Measurements from ENCODE around the gene EVA1A.

EVA1A gene

GRCh38 chr2:75605770-75606529, 45.2 kb upstream of the EVA1A start:
- H4K20me1 ChIP-seq, result no peaks in the 10 kb centered on the region
- TF ChIP-seq Cebpa-rat (IDR thresholded peaks at IDR 0.05), result no peak
- H3K36me3 ChIP-seq, result no peaks in the 10 kb centered on the region
- H3K27ac ChIP-seq, result peak overlapping the region in 9 of 11 experiments; percentile 22 to 67 (median 48); a peak in 14 of 22 replicates
- H3K9ac ChIP-seq, result peak overlapping the region in 2 of 11 experiments; percentile 4 to 24; a peak in 2 of 22 replicates
- peaks cover 56 to 68% (median 61%) of the 10 kb centered on the region in 10 experiments for H3K4me1 ChIP-seq
- no peak overlapping the region for H3K4me3 ChIP-seq
- H3K4me2 ChIP-seq, result peak overlapping the region; percentile 47 to 90 (median 79); a peak in 21 of 22 replicates
- H3K9me3 ChIP-seq (replicated peaks in 1 of 11), result no peaks in the 10 kb centered on the region
- H3K27me3 ChIP-seq, result 0 out of 22 replicates have a peak, but pooled peaks cover 0 to 4% (median 0%) of the 10 kb centered on the region in 11 experiments

- Histone ChIP-seq H3K9me3 (replicated peaks in 1 of 11) (no peaks in the 10 kb centered on the region), H3K4me1 (peaks cover 56 to 67% (median 58%) of the 10 kb centered on the region in 10 experiments), H3K9ac (peak overlapping the region in 3 of 11 experiments; percentile 7 to 50 (median 8); a peak in 4 of 22 replicates), H3K27ac (peak overlapping the region in 8 of 11 experiments; percentile 25 to 67 (median 49); a peak in 14 of 22 replicates), H3K4me2 (peak overlapping the region; percentile 47 to 90 (median 79)), H3K4me3 (peak overlapping the region in 2 of 10 experiments; percentile 5 to 37; a peak in 1 of 20 replicates), H3K36me3 (no peaks in the 10 kb centered on the region), H3K27me3 (0 out of 22 replicates have a peak, but pooled peaks cover 0 to 4% (median 0%) of the 10 kb centered on the region in 11 experiments), H4K20me1 (no peaks in the 10 kb centered on the region)
- TF ChIP-seq Cebpa-rat (IDR thresholded peaks at IDR 0.05), result no peak
These were observed 43.7 kb upstream of the EVA1A start for GRCh38 chr2:75604484-75604883.

GRCh38 chr2:75603477-75603876, 42.7 kb upstream of the EVA1A start:
- no peak overlapping the region for H3K4me3 ChIP-seq
- no peaks in the 10 kb centered on the region for H3K9me3 ChIP-seq (replicated peaks in 1 of 11)
- no peaks in the 10 kb centered on the region for H4K20me1 ChIP-seq
- H3K4me2 ChIP-seq, result peak overlapping the region in 5 of 11 experiments; percentile 12 to 90 (median 84); a peak in 6 of 22 replicates
- no peak for TF ChIP-seq Cebpa-rat (IDR thresholded peaks at IDR 0.05)
- 0 out of 22 replicates have a peak, but pooled peaks cover 0 to 4% (median 0%) of the 10 kb centered on the region in 11 experiments for H3K27me3 ChIP-seq
- no peak overlapping the region for H3K27ac ChIP-seq
- peaks cover 51 to 61% (median 52%) of the 10 kb centered on the region in 10 experiments for H3K4me1 ChIP-seq
- no peaks in the 10 kb centered on the region for H3K36me3 ChIP-seq
- H3K9ac ChIP-seq, result no peak overlapping the region

GRCh38 chr2:75602724-75603342, 42.1 kb upstream of the EVA1A start:
- Histone ChIP-seq H3K4me1 (peaks cover 44 to 55% (median 46%) of the 10 kb centered on the region in 10 experiments), H3K4me2 (0 out of 22 replicates have a peak overlapping the region, but pooled peaks of 3 of the 11 experiments have one; percentile 12 to 84 (median 14)), H3K27ac (no peak overlapping the region), H3K9ac (no peak overlapping the region), H3K9me3 (replicated peaks in 1 of 11) (peaks cover 0 to 6% (median 0%) of the 10 kb centered on the region in 11 experiments; a peak in 2 of 22 replicates), H3K27me3 (no peaks in the 10 kb centered on the region), H3K4me3 (no peak overlapping the region), H3K36me3 (no peaks in the 10 kb centered on the region), H4K20me1 (no peaks in the 10 kb centered on the region)
- no peak for TF ChIP-seq Cebpa-rat (IDR thresholded peaks at IDR 0.05)

- H3K27ac ChIP-seq, result no peak overlapping the region
- no peaks in the 10 kb centered on the region for H3K36me3 ChIP-seq
- no peaks in the 10 kb centered on the region for H4K20me1 ChIP-seq
- H3K9me3 ChIP-seq (replicated peaks in 1 of 11), result peaks cover 0 to 7% (median 0%) of the 10 kb centered on the region in 11 experiments; a peak in 2 of 22 replicates
- peaks cover 21 to 32% (median 23%) of the 10 kb centered on the region in 10 experiments for H3K4me1 ChIP-seq
- TF ChIP-seq Cebpa-rat (IDR thresholded peaks at IDR 0.05), result no peak
- H3K4me2 ChIP-seq, result no peak overlapping the region
- no peaks in the 10 kb centered on the region for H3K27me3 ChIP-seq
- no peak overlapping the region for H3K9ac ChIP-seq
- H3K4me3 ChIP-seq, result no peak overlapping the region
These were observed 39.8 kb upstream of the EVA1A start for GRCh38 chr2:75600461-75601011.

- peaks cover 3 to 13% (median 5%) of the 10 kb centered on the region in 10 experiments; a peak in 12 of 20 replicates for H3K4me1 ChIP-seq
- H3K27me3 ChIP-seq, result no peaks in the 10 kb centered on the region
- no peaks in the 10 kb centered on the region for H4K20me1 ChIP-seq
- no peak for TF ChIP-seq Cebpa-rat (IDR thresholded peaks at IDR 0.05)
- H3K27ac ChIP-seq, result no peak overlapping the region
- H3K9ac ChIP-seq, result no peak overlapping the region
- no peaks in the 10 kb centered on the region for H3K36me3 ChIP-seq
- no peak overlapping the region for H3K4me3 ChIP-seq
- no peak overlapping the region for H3K4me2 ChIP-seq
- H3K9me3 ChIP-seq (replicated peaks in 1 of 11), result peaks cover 0 to 7% (median 0%) of the 10 kb centered on the region in 11 experiments; a peak in 2 of 22 replicates
These were observed 37.9 kb upstream of the EVA1A start for GRCh38 chr2:75598589-75599155.

GRCh38 chr2:75597949-75598348, 37.2 kb upstream of the EVA1A start:
- peaks cover 0 to 7% (median 0%) of the 10 kb centered on the region in 11 experiments; a peak in 2 of 22 replicates for H3K9me3 ChIP-seq (replicated peaks in 1 of 11)
- H3K27ac ChIP-seq, result no peak overlapping the region
- H3K4me3 ChIP-seq, result no peak overlapping the region
- H3K4me1 ChIP-seq, result peaks cover 0 to 6% (median 2%) of the 10 kb centered on the region in 10 experiments; a peak in 8 of 20 replicates
- TF ChIP-seq Cebpa-rat (IDR thresholded peaks at IDR 0.05), result no peak
- no peak overlapping the region for H3K9ac ChIP-seq
- H3K36me3 ChIP-seq, result no peaks in the 10 kb centered on the region
- no peaks in the 10 kb centered on the region for H4K20me1 ChIP-seq
- H3K27me3 ChIP-seq, result no peaks in the 10 kb centered on the region
- no peak overlapping the region for H3K4me2 ChIP-seq

GRCh38 chr2:75596784-75597183, 36.0 kb upstream of the EVA1A start:
- Histone ChIP-seq H3K27ac (no peak overlapping the region), H3K9ac (no peak overlapping the region), H3K9me3 (replicated peaks in 1 of 11) (peaks cover 0 to 7% (median 0%) of the 10 kb centered on the region in 11 experiments; a peak in 2 of 22 replicates), H3K4me3 (no peak overlapping the region), H3K27me3 (no peaks in the 10 kb centered on the region), H3K4me1 (no peaks in the 10 kb centered on the region), H4K20me1 (no peaks in the 10 kb centered on the region), H3K36me3 (no peaks in the 10 kb centered on the region), H3K4me2 (no peak overlapping the region)
- no peak for TF ChIP-seq Cebpa-rat (IDR thresholded peaks at IDR 0.05)

Data from BLaER1 treated with 17β-estradiol and CSF1 and Interleukin-3, amounts not matched to agents 10 nM and 100 nM (cell line).